Effector memory CD8-positive, alpha-beta T cell (primary cell): ENCODE data around the gene EFTUD2.
A peak's percentile ranks its signal among the peaks of the same experiment; 100 is the strongest.
"Not testable (repeated sequence)": the region's sequence is repeated elsewhere in the genome, so short reads cannot be mapped to it uniquely, and the experiment has no call there.

Source experiments
- ATAC-seq: fragments of 150-1000 bp; cut with Tn5 transposase; replicated peaks from 2 replicates; pipeline ENCODE4 v1.10.0; 2021; ENCODE audit warnings: mild to moderate bottlenecking, moderate library complexity
- DNase-seq, 3 experiments: peaks; one replicate each; pipeline ENCODE4 v3.0.0; 2021
- H3K27ac Mint-ChIP-seq, 2 donors: one replicate each; pipeline ENCODE4 v1.8.0; 2022; ENCODE audit warnings: mild to moderate bottlenecking in 2 of 2, mixed read lengths in 2 of 2, moderate library complexity in 2 of 2
- H3K27me3 Mint-ChIP-seq, 2 donors: one replicate each; pipeline ENCODE4 v1.8.0; 2022; ENCODE audit warnings: mixed read lengths in 2 of 2
- H3K36me3 Mint-ChIP-seq: one replicate; pipeline ENCODE4 v1.8.0; 2022; ENCODE audit warnings: mild to moderate bottlenecking, moderate library complexity, mixed read lengths; ENCODE audit not compliant: insufficient read depth
- H3K4me1 Mint-ChIP-seq, 2 donors: one replicate each; pipeline ENCODE4 v1.8.0; 2022; ENCODE audit warnings: low read depth in 2 of 2, mixed read lengths in 2 of 2
- H3K4me3 Mint-ChIP-seq, 2 donors: one replicate each; pipeline ENCODE4 v1.8.0; 2022; ENCODE audit warnings: mild to moderate bottlenecking in 2 of 2, mixed read lengths in 2 of 2, moderate library complexity in 2 of 2
- H3K9me3 Mint-ChIP-seq, 2 donors: one replicate each; pipeline ENCODE4 v1.8.0; 2022; ENCODE audit warnings: mixed read lengths in 2 of 2

The EFTUD2 gene

GRCh38 chr17:44830359-44831288 is 68.6 kb downstream of the EFTUD2 start:
- Mint-ChIP-seq H3K27me3 (peaks cover 63 to 78% of the 10 kb centered on the region in 2 donors), H3K9me3 (no peaks in the 10 kb centered on the region), H3K27ac (no peak overlapping the region), H3K4me1 (peaks cover 7 to 8% of the 10 kb centered on the region in 2 donors), H3K36me3 (no peaks in the 10 kb centered on the region), H3K4me3 (peak overlapping the region; percentile 69 to 79)
- ATAC-seq (peak; percentile 43), DNase-seq (no peak)

GRCh38 chr17:44829523-44830358 is 69.5 kb downstream of the EFTUD2 start, which contains the start of gene GJC1:
Gene GJC1, minus strand, starts transcription at chr17:44830287. Its CDS starts 24,470 bp downstream, at chr17:44805817.
- Mint-ChIP-seq H3K27ac (no peak within 1 kb of the TSS), H3K36me3 (no peaks in the 10 kb centered on the region), H3K4me3 (peak within 1 kb of the TSS; percentile 79 to 84), H3K9me3 (no peaks in the 10 kb centered on the region), H3K4me1 (peaks cover 7 to 8% of the 10 kb centered on the region in 2 donors), H3K27me3 (peaks cover 58 to 69% of the 10 kb centered on the region in 2 donors)
- no peak for DNase-seq
- peak; percentile 59 for ATAC-seq

- DNase-seq (peak in 1 of 3 experiments; percentile 16), ATAC-seq (no peak)
- Mint-ChIP-seq H3K27ac (no peak overlapping the region), H3K4me3 (peak overlapping the region; percentile 79 to 84), H3K4me1 (peaks cover 7 to 8% of the 10 kb centered on the region in 2 donors), H3K27me3 (peaks cover 57 to 70% of the 10 kb centered on the region in 2 donors), H3K9me3 (no peaks in the 10 kb centered on the region), H3K36me3 (no peaks in the 10 kb centered on the region)
Observed at GRCh38 chr17:44828919-44829522, 70.2 kb downstream of the EFTUD2 start.

DNA sequence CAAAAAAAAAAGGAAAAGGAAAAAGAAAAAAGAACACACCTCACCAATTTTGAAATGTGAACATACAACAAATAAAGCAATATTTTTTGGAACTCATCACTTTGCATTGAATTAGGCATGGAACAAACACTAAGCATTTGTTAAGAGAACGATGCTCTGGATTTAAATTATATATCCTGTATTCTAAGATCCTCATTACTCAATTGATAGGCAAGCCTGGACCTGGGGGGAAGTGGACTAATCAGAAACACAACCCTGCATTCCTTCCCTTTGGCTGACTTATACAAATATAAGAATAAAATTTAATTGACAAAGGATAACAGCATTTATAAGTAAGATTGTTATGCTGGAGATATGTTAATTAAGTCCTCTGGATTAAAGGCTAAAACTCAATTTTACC is 71.4 kb downstream of the EFTUD2 start:
- ATAC-seq: no peak
- no peak overlapping the region for H3K27ac Mint-ChIP-seq
- DNase-seq: no peak
- H3K9me3 Mint-ChIP-seq: no peaks in the 10 kb centered on the region
- H3K27me3 Mint-ChIP-seq: peaks cover 53 to 68% of the 10 kb centered on the region in 2 donors
- no peaks in the 10 kb centered on the region for H3K36me3 Mint-ChIP-seq
- H3K4me3 Mint-ChIP-seq: no peak overlapping the region
- peaks cover 7 to 8% of the 10 kb centered on the region in 2 donors for H3K4me1 Mint-ChIP-seq

GRCh38 chr17:44826123-44826790 is 73.0 kb downstream of the EFTUD2 start:
- Mint-ChIP-seq H3K36me3 (no peaks in the 10 kb centered on the region), H3K4me3 (no peak overlapping the region), H3K27me3 (peaks cover 42 to 52% of the 10 kb centered on the region in 2 donors), H3K4me1 (peaks cover 7 to 8% of the 10 kb centered on the region in 2 donors), H3K27ac (no peak overlapping the region), H3K9me3 (no peaks in the 10 kb centered on the region)
- DNase-seq: no peak
- no peak for ATAC-seq

- not testable (repeated sequence) for DNase-seq, ATAC-seq, H3K27ac Mint-ChIP-seq, H3K36me3 Mint-ChIP-seq, H3K4me1 Mint-ChIP-seq, H3K4me3 Mint-ChIP-seq, H3K9me3 Mint-ChIP-seq
- peaks cover 37 to 42% of the 10 kb centered on the region in 2 donors for H3K27me3 Mint-ChIP-seq
Observed at GRCh38 chr17:44825236-44825635, 74.0 kb downstream of the EFTUD2 start.

DNA sequence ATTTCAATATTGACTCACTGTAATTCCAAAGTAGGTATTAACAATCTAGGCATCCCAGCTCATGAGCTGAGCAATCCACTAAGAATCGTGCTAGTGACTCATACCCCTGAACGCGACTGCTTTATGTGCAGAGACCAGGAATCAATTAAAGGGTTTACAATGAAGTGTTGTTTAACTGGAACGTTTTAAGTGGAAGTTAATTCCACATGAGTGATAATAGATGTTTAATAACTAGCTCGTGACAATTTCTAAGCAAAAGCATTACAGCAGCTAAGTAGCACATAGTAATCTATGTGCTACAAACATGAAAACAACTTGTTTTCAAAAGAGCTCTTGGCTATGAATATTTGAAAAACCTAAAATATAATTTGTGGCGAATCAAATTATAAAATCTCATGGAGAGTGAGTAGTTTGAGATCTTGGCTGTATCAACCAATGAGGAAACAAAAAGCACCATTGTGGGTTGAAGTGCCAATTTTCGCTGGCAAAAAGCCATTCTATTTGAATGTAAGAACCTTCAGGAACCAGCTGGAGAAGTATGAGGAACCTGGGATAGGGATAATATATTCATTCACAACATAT is 78.5 kb downstream of the EFTUD2 start:
- Mint-ChIP-seq H3K27ac (no peak overlapping the region), H3K9me3 (no peaks in the 10 kb centered on the region), H3K4me3 (no peak overlapping the region), H3K36me3 (no peaks in the 10 kb centered on the region), H3K4me1 (no peaks in the 10 kb centered on the region), H3K27me3 (peaks cover 15 to 30% of the 10 kb centered on the region in 2 donors)
- DNase-seq: no peak
- ATAC-seq: no peak

DNA sequence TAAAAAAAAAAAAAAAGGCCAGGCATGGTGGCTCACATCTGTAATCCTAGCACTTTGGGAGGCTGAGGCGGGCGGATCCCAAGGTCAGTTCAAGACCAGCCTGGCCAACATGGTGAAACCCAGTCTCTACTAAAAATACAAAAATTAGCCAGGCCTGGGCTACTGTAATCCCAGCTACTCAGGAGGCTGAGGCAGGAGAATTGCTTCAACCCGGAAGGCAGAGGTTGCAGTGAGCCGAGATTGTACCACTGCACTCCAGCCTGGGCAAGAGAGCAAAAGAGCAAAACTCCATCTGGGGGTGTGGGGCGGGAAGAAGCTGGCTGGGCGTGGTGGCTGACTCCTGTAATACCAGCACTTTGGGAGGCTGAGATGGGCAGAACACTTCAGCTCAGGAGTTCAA is 80.7 kb downstream of the EFTUD2 start:
- peaks cover 16 to 22% of the 10 kb centered on the region in 2 donors for H3K27me3 Mint-ChIP-seq
- not testable (repeated sequence) for DNase-seq, H3K4me3 Mint-ChIP-seq, ATAC-seq, H3K27ac Mint-ChIP-seq, H3K9me3 Mint-ChIP-seq, H3K36me3 Mint-ChIP-seq, H3K4me1 Mint-ChIP-seq

- H3K4me1 Mint-ChIP-seq: no peaks in the 10 kb centered on the region
- ATAC-seq: no peak
- peaks cover 15 to 34% of the 10 kb centered on the region in 2 donors for H3K27me3 Mint-ChIP-seq
- no peaks in the 10 kb centered on the region for H3K36me3 Mint-ChIP-seq
- no peaks in the 10 kb centered on the region for H3K9me3 Mint-ChIP-seq
- no peak for DNase-seq
- H3K27ac Mint-ChIP-seq: no peak overlapping the region
- no peak overlapping the region for H3K4me3 Mint-ChIP-seq
Observed at GRCh38 chr17:44812263-44812662, 87.0 kb downstream of the EFTUD2 start.

- H3K9me3 Mint-ChIP-seq, DNase-seq, H3K4me3 Mint-ChIP-seq, ATAC-seq, H3K4me1 Mint-ChIP-seq, H3K36me3 Mint-ChIP-seq, H3K27ac Mint-ChIP-seq: not testable (repeated sequence)
- H3K27me3 Mint-ChIP-seq: peaks cover 26 to 61% of the 10 kb centered on the region in 2 donors
Observed at GRCh38 chr17:44808656-44809388, 90.4 kb downstream of the EFTUD2 start.

DNA sequence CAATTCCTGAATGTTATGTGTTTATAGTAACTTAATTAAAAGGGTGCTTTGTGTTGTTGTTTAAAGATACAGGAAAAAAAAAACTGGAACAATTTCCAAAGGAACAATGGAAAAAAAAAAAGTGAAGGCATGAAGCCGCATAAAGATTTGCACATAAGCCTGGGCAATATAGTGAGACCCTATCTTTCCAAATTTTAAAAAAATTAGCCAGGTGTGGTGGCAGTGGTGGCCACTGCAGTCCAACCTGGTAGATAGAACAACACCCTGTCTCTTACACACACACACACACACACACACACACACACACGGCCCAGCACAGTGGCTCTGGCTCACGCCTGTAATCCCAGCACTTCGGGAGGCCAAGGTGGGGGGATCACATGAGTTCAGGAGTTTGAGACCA is 91.1 kb downstream of the EFTUD2 start:
- no peaks in the 10 kb centered on the region for H3K4me1 Mint-ChIP-seq
- H3K27me3 Mint-ChIP-seq: peaks cover 26 to 57% of the 10 kb centered on the region in 2 donors
- no peaks in the 10 kb centered on the region for H3K36me3 Mint-ChIP-seq
- no peak for ATAC-seq
- DNase-seq: no peak
- H3K9me3 Mint-ChIP-seq: no peaks in the 10 kb centered on the region
- H3K4me3 Mint-ChIP-seq: no peak overlapping the region
- H3K27ac Mint-ChIP-seq: no peak overlapping the region

GRCh38 chr17:44807817-44808155 is 91.5 kb downstream of the EFTUD2 start:
- no peak overlapping the region for H3K27ac Mint-ChIP-seq
- DNase-seq: no peak
- no peak overlapping the region for H3K4me3 Mint-ChIP-seq
- no peaks in the 10 kb centered on the region for H3K36me3 Mint-ChIP-seq
- H3K9me3 Mint-ChIP-seq: no peaks in the 10 kb centered on the region
- no peaks in the 10 kb centered on the region for H3K4me1 Mint-ChIP-seq
- peaks cover 26 to 53% of the 10 kb centered on the region in 2 donors for H3K27me3 Mint-ChIP-seq
- no peak for ATAC-seq
